Measurements from ENCODE around the gene RAB38.

RAB38 gene

GRCh38 chr11:88104408-88104807 lies 70.8 kb downstream of the RAB38 start:
- DNase-seq (ENCODE audit: low read depth in 4 of 4, low spot score in 1 of 4): no peak

- DNase-seq (ENCODE audit: low read depth in 4 of 4, low spot score in 1 of 4): peak in 2 of 4 experiments; percentile 0 to 4
Observed at GRCh38 chr11:88103337-88104206, 71.7 kb downstream of the RAB38 start.

GRCh38 chr11:88102598-88102934 lies 72.7 kb downstream of the RAB38 start:
- DNase-seq (ENCODE audit: low read depth in 4 of 4, low spot score in 1 of 4): no peak

- no peak for DNase-seq (ENCODE audit: low read depth in 4 of 4, low spot score in 1 of 4)
Observed at GRCh38 chr11:88101881-88102597, 73.2 kb downstream of the RAB38 start.

GRCh38 chr11:88100151-88100550 lies 75.1 kb downstream of the RAB38 start:
- DNase-seq (ENCODE audit: low read depth in 4 of 4, low spot score in 1 of 4): no peak

- no peak for DNase-seq (ENCODE audit: low read depth in 4 of 4, low spot score in 1 of 4)
Observed at GRCh38 chr11:88098289-88098688, 77.0 kb downstream of the RAB38 start.

- DNase-seq (ENCODE audit: low read depth in 4 of 4, low spot score in 1 of 4): no peak
Observed at GRCh38 chr11:88089134-88089533, 86.1 kb downstream of the RAB38 start.

- DNase-seq (ENCODE audit: low read depth in 4 of 4, low spot score in 1 of 4): no peak
Observed at GRCh38 chr11:88087337-88087736, 87.9 kb downstream of the RAB38 start.

GRCh38 chr11:88086297-88086696 lies 88.9 kb downstream of the RAB38 start:
- DNase-seq (ENCODE audit: low read depth in 4 of 4, low spot score in 1 of 4): no peak

- DNase-seq (ENCODE audit: low read depth in 4 of 4, low spot score in 1 of 4): no peak
Observed at GRCh38 chr11:88070437-88070836, 104.8 kb downstream of the RAB38 start.

GRCh38 chr11:88068848-88069554 lies 106.2 kb downstream of the RAB38 start:
- DNase-seq (ENCODE audit: low read depth in 4 of 4, low spot score in 1 of 4): no peak

- no peak for DNase-seq (ENCODE audit: low read depth in 4 of 4, low spot score in 1 of 4)
Observed at GRCh38 chr11:88066090-88066489, 109.2 kb downstream of the RAB38 start.

GRCh38 chr11:88064097-88064705 lies 111.0 kb downstream of the RAB38 start:
- DNase-seq (ENCODE audit: low read depth in 4 of 4, low spot score in 1 of 4): no peak

All from stimulated activated CD4-positive, alpha-beta T cell treated with anti-CD3 and anti-CD28 coated beads, Interleukin-1b, Interleukin-23, amount 100 ng/mL, for 24 hours (primary cell).